GM18511 (cell line): Measurements from ENCODE around the gene NIM1K.
"Not testable (repeated sequence)": the region's sequence is repeated elsewhere in the genome, so short reads cannot be mapped to it uniquely, and the experiment has no call there.

Experiments
- ATAC-seq: cut with Tn5 transposase; IDR thresholded peaks from one replicate; pipeline ENCODE4 v1.9.1; 2021; ENCODE audit warnings: mild to moderate bottlenecking, moderate library complexity; ENCODE audit not compliant: unreplicated experiment

The NIM1K gene

DNA sequence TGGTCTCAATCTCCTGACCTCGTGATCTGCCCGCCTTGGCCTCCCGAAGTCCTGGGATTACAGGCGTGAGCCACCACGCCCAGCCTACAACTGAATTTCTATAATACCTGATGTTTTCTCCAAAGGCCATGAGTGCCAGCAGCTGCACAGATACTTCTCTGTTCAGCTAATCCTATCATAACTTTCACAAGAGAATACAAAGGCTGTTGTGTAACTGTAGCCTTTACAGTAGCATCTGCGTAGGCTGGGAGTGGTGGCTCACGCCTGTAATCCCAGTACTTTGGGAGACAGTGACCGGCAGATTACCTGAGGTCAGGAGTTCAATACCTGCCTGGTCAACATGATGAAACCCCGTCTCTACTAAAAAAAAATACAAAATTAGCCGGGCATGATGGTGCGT lies 8.9 kb upstream of the NIM1K start:
- ATAC-seq, result not testable (repeated sequence)

DNA sequence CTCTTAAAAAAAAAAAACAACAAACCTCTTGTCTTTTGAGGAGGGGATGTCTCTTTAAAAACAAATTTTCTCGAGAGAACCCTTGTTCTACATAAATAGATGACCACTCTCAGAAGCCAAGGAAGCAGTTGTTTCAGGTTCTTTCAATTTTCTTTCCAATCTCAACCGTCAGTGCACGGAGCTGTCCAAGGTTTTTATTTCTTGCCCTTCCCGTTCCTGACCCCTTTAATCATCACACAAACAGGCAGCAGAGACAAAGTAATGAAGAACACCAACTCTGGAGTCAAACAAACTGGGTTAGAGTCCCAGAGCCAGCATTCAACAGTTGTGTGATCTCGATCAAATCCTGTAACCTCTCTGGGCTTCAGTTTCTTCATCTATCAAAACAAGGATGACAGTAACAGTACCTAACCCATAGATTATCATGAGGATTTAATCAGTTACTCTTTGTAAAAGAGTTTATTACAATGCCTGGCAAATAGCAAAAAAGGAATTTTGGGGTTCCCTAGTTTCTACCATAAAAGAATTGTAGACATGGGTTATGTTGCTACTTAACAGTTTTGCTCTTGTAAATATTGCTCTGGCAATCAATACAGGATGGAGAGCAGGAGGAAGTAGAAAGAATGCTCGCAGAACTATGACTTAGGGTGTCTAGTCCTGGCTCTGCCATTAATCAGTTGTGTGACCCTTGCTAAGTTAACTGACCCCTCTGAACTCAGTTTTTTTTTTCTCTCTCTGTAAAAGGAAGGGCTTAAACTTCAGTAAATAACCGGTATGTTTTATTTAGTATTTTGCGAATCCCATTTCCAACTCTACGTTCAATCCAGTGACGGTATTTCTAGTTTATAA lies 1.0 kb upstream of the NIM1K start:
- ATAC-seq, result no peak

- ATAC-seq, result peak; percentile 38
Measured at GRCh38 chr5:43192558-43193180, 644 bp downstream of the NIM1K start.

DNA sequence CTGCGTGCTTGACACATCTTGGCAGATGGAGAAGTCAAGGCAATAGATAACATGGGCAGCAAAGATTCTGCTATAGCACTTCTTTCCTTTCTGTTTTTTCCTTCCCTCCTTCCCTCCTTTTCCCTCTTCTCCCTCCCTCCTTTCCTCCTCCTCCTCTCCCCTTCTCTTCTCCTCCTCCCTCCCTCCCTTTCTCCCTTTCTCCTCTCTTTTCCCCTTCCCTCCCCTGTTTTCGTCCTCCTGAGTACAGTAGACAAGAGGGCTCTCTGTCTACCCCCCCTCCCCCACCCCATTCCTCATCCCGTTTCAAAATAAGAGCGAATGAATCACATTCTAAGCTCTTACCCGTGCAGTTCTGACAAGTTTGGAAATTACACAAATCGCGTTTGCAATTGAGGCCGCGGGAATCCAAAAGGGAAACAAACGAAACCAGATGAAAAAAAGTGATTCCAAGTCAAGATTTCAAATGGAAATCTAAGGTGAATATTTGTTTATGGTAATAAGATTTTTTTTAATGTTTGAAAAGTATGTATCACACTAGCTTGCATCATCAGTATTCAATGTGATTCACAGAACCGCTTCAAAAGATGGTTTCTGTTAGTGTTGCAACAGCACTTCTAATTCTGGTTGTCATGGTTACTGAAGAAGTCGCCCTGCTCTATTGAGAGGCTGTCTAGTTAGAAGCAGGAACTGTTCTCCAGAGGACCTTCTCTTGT lies 1.3 kb downstream of the NIM1K start:
- ATAC-seq, result peak; percentile 46

- ATAC-seq, result no peak
Measured at GRCh38 chr5:43193894-43194265, 1.9 kb downstream of the NIM1K start.

GRCh38 chr5:43195670-43196265 lies 3.7 kb downstream of the NIM1K start:
- ATAC-seq, result no peak

DNA sequence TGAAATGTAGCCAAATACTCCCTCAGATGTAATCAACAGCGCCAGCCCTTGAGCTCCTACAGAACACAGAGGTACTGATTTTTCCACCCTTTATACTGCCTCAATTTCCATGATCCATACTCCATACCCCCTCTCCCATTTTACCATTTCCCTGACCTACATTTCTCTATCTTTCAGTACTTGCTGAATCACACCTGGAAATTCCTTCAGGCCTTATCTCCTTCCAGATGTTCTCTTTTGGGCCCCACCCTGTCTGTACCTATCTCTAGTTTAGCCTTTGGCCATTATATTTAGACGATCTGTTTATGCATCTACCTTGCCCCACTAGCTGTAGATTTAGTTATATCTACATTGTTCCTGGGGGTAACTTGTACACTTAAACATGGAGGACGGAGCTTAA lies 5.5 kb downstream of the NIM1K start:
- no peak for ATAC-seq

GRCh38 chr5:43201442-43201841 lies 9.4 kb downstream of the NIM1K start:
- ATAC-seq, result not testable (repeated sequence)

GRCh38 chr5:43202380-43202779 lies 10.4 kb downstream of the NIM1K start:
- no peak for ATAC-seq

DNA sequence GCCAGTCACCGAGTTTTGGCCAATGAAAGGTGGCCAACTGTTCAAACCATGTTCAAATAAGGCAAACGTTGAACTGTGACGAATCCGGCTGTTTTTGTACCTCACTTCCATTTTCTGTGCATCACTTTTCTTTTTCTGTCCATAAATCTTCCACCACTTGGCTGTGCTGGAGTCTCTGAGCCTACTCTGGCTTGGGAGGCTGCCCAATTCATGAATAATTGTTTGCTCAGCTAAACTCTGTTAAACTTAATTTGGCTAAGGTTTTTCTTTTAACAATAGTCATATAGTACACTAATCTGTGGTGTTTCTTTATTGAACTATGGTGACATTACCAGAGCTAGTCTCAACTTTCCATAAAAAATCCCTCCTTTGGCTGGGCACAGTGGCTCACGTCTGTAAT lies 11.3 kb downstream of the NIM1K start:
- ATAC-seq, result no peak

DNA sequence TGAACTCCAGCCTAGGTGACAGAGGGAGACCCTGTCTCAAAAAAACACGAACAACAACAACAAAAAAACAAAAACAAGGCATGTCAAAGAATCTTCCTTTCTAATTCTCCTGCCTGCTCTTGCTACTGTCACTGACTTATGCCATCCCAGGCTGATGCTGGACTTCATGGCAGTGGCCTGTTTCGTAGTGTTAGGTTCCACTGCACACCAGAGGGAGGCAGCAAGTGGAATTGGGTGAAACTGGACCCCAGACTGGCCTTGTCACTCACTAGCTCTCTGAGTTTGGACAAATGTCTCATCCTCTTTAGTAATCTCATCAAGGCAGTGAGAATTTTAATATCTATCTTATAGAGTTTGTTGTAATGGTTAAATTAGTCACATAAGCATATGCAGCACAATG lies 12.9 kb downstream of the NIM1K start:
- ATAC-seq, result no peak

DNA sequence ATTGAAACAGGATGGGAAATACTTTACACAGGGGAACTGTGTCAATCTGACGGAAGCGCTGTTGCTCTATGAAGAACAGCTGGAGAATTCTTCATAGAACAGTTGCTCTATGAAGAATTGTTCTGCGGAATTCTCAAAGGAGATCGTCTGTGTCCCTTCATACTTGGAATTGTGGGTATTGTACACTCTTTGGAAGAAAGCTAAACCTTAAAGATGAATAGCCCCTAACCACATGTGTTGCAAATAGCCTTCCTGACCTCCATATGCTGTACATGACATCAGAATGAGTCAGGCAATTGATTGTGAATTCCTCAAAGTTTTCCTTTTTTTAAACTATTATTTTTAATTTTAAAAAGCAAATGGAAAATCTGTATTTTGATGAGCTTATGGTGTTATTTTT lies 15.6 kb downstream of the NIM1K start:
- no peak for ATAC-seq

DNA sequence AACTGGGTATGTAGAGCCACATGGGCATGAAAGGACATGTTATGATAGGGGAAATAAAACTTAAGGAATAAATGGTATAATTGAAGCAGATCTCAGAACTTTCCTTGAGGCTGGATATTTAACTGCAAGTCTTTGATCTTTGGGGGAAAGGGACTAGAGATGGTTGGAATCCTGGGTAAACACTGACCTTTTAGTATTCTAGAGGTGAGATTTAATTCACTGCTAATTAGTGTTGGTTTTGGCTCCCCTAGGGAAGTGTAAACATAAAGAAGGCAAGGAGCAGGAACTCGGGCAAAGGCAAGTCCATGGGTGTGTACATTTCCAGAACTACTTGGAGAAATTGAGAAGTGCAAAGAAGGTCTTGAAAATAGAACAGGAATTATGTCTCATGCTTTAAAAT lies 16.6 kb downstream of the NIM1K start:
- no peak for ATAC-seq

DNA sequence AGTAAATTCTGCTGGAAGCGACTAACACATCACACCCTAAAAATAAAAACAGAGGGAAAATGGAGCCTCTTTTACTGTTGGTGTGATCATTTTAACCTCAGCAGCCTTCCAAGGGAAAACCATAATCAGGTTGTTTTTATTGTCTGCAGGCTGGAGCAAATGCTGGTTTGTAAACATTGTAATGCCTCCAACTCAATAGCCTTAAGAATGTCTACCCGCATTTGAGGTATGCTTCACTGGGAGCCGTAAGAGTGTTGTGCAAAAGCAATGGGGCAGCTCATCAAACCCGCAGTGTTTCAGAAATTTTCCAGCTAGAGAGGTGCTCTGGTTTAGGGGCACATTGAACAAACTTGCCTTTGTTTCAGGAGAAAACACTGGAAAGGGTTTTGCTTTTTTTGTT lies 17.0 kb downstream of the NIM1K start:
- ATAC-seq, result no peak

GRCh38 chr5:43209833-43210232 lies 17.8 kb downstream of the NIM1K start:
- ATAC-seq, result no peak

DNA sequence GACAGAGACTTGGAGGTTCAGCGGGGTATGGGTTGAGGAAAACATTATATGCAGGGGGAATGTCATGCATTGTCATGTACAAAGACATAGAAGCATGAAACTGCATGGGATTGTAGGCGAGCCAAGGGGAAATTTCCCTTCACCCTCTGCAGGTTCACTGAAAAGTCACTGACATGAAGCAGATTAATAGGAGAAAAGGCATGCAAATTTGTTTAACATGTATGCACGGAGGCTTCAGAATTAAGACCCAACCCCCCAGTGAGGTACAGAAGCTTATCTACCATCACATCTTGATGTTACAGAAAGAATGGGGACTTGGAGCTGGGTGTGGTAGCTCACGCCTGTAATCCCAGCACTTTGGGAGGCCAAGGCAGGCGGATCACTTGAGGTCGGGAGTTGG lies 18.5 kb downstream of the NIM1K start:
- no peak for ATAC-seq

- no peak for ATAC-seq
Measured at GRCh38 chr5:43213951-43214350, 21.9 kb downstream of the NIM1K start.

DNA sequence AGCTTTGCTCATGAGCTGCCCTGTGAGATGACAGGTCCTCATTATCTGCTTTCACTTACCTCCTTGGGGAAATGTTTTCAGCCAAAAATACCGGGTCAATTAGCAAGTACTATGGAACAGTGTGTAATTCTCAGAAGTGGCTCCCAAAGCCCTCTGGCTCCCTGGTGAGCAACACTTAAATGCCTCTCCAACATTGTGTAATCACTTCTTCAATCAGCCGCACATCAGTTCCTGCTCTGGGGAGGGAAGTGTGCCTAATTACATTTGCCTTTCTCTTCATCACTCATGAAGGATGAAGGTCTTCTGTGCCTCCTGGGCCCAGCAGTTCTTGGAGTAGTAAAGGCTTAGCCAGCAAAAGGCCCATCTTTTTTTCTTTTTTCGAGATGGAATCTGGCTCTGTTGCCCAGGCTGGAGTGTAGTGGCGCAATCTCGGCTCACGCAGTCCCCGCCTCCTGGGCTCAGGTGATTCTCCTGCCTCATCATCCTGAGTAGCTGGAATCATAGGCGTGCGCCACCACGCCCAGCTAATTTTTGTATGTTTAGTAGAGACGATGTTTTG lies 23.1 kb downstream of the NIM1K start:
- no peak for ATAC-seq

DNA sequence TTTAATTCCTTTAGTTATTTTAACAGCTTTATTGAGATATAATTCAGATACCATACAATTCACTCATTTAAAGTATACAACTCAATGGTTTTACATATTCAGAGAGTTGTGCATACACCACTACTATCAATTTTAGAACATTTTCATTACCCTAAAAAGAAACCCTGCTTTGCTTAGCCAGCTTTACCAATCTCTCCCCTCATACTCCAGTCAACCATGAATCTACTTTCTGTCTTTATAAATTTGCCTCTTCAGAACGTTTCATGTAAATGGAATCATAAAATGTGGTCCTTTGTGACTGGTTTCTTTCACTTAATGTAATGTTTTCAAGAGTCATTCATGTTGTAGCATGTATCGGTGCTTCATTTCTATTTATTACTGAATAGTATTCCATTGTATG lies 24.9 kb downstream of the NIM1K start:
- ATAC-seq, result no peak

GRCh38 chr5:43219120-43219519 lies 27.1 kb downstream of the NIM1K start:
- ATAC-seq, result no peak

DNA sequence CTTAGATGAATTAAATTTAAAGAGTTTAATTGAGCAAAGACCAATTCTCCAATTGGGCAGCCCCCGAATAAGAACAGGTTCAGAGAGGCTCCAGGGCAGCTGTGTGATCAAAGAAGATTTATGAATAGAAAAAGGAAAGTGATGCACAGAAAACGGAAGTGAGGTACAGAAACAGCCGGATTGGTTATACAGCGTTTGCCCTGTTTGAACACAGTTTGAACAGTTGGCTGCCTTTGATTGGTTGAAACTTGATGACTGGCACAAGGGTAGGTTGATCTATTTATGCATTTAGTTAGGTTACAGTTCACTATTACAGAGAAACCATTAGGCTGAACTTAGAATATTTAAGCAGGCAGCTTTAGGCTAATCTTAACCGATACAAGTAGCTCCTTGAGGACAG lies 29.5 kb downstream of the NIM1K start:
- no peak for ATAC-seq
